ENCODE measurements around the gene BICRA.
"Not testable (repeated sequence)": the region's sequence is repeated elsewhere in the genome, so short reads cannot be mapped to it uniquely, and the experiment has no call there.

BICRA gene

DNA sequence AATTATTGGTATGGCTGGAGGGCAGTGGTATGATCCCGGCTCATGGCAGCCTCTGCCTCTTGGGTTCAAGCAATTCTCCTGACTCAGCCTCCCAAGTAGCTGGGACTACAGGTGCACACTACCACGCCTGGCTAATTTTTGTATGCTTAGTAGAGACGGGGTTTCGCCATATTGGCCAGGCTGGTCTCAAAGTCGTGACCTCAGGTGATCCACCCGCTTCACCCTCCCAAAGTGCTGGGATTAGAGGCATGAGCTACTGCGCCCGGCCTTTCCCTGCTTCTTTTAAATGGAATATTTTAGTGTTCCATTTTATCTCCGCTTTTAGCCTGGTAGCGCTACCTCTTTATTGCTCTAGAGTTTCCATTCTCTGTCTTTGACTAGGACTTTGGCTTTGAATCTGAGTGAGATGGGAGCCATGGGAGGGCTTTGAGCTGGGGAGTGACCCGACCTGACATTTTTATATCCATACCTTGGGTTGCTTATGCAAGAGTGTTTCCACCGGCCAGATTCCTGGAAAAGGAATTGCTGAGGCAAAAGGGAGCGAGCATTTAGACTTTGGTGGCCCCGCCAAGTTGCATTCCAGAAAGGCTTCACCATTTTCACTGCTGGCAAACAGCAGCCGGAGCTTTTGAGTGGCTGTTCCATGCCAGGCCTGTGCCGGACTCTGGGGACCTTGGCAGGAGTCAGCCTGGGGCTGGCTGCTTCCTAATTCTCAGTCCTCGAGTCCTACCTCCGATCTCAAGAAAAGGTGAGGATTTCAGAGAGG is 22.9 kb downstream of the BICRA start:
- no peak for DNase-seq

- no peak for DNase-seq
Measured at GRCh38 chr19:47633517-47633916, 24.6 kb downstream of the BICRA start.

DNA sequence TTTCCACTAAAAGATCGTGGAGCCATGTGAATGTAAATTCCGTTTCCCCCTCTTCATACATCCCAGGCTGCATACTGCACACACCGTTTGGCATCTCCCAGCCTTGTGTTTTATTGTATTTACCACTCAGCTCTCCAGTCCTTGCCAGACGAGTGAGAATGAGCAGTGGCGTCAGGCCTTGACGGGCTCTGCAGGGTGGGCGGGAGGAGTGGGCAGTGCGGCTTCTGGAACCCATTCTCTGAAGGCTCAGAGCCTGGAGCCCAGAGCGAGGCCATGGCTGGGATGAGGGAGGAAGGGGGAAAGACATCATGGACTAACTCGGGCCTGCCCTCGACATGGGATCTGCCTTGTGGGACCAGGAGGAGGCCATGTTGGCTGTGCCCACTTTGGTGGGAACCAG is 25.1 kb downstream of the BICRA start:
- no peak for DNase-seq

DNA sequence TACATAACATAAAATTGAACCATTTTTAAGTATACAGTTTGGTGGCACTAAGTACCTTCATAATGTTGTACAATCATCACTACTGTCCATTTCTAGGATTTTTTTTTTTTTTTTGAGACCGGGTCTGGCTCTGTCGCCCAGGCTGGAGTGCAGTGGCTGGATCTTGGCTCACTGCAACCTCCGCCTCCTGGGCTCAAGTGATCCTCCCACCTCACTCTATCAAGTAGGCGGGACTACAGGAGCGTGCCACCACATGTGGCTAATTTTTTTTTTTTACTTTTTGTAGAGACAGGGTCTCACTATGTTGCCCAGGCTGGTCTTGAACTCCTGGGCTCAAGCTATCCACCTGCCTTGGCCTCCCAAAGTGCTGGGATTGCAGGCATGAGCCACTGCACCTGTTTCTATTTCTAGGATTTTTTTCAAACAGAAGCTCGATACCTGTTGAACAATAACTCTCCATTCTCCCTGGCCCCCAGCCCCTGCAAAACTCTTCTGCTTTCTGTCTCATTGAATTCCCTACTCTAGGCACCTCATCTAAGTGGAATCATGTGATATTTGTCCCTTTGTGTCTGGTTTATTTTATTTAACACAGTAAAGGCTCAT is 26.3 kb downstream of the BICRA start:
- DNase-seq: not testable (repeated sequence)

DNA sequence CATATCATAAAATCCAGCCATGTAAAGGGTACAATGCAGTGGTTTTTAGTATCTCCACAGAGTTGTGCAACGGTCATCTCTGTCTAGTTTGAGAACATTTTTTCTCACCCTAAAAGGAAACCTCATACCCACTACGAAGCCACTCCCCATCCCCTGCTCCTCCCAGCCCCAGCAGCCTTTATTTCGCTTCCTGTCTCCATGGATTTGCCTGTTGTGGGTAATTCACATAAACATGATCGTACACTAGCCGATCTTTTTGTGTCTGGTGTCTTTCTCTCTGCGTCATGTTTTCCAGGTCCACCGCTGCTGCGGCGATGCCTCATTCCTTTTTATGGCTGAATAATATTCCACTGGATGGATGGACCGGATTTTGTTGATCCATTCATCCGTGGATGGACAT is 28.6 kb downstream of the BICRA start:
- no peak for DNase-seq

DNA sequence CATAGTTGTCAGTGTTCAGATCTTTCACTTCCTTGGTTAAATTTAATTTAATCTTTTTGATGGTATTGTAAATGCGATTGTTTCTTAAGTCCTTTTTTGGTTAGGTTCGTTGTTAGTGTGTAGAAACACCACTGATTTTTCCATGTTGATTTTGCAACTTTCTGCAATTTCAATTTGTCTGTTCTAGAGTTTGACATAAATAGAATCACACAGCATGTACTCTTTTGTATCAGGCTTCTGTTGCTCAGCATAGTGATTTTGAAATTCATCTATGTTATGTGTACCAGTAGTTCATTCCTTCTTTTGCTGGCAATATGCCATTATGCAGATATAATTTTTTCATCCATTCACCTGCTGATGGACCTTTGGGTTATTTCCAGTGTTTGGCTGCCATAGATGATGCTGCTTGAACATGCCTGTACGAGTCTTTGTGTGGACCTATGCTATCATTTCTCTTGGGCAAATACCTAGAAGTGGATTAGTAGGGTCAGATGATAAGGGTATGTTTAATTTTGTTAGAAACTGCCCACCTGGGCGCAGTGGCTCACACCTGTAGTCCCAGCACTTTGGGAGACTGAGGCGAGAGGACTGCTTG is 33.1 kb downstream of the BICRA start:
- no peak for DNase-seq

DNA sequence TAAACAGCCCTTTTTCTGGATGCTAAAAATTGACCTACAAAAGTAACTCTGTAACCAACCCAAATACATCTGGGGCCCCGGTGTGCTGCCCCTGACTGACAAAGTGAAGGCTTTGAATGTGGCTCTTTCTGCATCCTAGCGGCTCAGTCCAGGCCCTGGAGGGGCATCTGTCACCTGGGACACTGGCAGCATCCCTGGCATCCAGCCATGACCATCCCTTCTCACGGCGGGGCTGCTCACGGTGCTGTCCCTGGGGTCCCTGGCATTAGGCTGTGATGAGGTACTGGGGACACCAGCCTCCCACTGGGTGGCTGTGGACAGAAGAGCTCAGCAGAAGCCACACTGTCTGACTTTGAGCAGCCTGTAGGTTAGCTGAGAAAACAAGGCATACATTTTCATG is 34.3 kb downstream of the BICRA start:
- no peak for DNase-seq

- no peak for DNase-seq
Measured at GRCh38 chr19:47644199-47644598, 35.3 kb downstream of the BICRA start.

DNA sequence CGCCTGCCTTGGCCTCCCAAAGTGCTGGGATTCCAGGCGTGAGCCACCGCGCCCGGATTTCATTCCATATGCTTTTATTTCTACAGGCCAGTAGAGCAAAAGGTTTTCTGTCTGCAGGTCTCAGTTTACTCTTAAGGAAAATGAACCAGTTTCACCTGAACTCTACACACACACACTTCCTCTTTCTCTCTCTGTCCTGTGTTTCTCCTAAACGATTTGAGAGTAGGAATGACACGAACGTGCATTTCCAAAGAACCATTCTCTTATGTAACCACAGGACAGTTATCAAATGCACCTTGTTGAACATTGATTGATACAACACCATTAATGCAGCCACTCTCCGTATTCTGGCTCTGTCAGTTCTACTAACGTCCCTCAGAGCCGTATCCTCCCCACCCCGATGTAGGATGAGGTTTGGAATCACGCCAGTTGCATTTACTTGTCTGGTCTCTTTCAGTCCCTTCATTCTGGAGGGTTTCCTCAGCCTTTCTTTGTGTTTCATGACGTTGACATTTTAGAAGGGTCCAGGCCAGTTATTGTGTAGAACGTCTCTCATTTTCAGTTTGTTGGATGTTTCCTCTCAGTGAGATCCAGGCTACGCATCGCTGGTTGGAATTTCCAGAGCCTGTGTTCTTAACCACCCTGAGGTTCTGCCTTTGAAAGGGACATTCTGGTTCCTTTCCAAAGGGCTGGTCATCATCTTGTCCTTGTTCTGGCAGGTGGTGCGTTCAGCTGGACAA is 36.0 kb downstream of the BICRA start:
- no peak for DNase-seq

- no peak for DNase-seq
Measured at GRCh38 chr19:47646924-47647323, 38.0 kb downstream of the BICRA start.

- no peak for DNase-seq
Measured at GRCh38 chr19:47649588-47649987, 40.7 kb downstream of the BICRA start.

DNA sequence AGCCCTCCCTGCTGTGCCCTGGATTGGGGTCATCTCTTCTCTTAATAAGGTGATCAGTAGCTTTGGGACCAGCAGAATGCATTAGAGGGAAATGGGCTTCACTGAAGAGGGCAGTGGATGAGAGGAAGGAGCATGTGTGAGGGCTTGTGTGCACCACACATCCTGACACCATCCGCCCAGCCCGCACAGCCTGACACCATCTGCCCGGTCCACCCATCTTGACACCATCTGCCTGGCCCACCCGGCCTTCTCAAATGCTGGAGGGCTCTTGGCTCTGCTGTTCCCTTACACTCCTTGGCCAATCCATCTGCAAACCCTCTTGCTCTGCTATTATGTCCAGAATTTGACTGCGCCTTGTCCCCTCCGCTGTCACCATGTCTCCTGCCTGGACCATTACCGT is 41.8 kb downstream of the BICRA start:
- no peak for DNase-seq

DNA sequence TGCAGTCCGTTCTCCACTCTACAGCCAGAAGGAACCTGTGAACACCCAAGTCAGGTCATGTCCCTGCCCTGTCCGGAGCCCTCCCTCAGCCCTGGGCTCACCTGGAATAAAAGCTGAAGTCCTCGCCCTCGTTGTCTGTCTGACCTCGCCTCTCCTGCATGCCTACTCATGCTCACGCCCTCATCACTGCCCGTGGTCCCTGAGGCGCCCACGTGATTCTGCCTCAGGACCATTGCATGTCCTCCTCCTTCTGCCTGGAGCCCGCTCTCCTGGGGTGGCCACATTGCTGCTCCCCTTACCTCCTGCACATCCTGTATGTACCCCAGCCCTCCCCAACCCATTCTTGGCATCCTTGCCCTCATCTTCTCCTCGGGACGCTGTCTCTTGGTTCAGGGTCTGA is 42.2 kb downstream of the BICRA start:
- no peak for DNase-seq

GRCh38 chr19:47651691-47652090 is 42.8 kb downstream of the BICRA start:
- DNase-seq: no peak

DNA sequence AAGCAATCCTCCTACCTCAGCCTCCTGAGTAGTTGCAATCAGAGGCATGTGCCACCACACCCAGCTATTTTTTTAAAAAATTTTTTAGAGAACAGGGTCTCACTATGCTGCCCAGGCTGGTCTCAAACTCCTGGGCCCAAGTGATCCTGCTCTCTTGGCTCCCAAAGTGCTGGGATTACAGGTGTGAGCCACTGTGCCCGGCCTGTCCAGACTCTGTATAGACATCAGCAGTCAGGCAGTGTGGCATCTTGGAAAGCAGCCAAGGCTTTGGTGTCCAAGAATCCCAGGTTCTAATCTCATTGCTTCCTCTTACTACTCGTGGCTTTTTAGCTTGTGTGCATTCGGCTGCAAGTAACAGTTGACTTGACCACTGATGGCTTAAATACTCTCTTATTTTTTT is 43.4 kb downstream of the BICRA start:
- DNase-seq: no peak

GRCh38 chr19:47653856-47654255 is 44.9 kb downstream of the BICRA start:
- DNase-seq: no peak

- DNase-seq: no peak
Measured at GRCh38 chr19:47657719-47658118, 48.8 kb downstream of the BICRA start.

- DNase-seq: no peak
Measured at GRCh38 chr19:47658431-47659348, 49.8 kb downstream of the BICRA start.

- DNase-seq: no peak
Measured at GRCh38 chr19:47660435-47660832, 51.5 kb downstream of the BICRA start.

GRCh38 chr19:47661161-47661560 is 52.2 kb downstream of the BICRA start:
- DNase-seq: no peak

DNA sequence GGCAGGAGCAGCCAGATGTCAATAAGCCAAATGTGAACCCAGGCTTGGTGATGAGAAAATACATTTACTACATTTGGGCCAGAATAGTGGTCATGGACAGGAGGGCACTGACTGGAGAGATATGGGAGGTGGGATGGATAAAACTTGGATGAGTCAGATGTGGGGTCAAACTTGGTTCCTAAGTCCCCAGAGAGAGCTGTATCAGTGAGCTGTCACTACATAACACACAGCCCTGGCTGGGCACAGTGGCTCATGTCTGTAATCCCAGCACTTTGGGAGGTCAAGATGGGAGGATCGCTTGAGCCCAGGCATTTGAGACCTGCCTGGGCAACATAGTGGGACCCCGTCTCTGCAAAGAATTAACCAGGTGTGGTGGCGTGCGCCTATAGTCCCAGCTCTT is 52.7 kb downstream of the BICRA start:
- no peak for DNase-seq

GRCh38 chr19:47663435-47663910 is 54.5 kb downstream of the BICRA start:
- no peak for DNase-seq
